GM19397 (cell line): ENCODE measurements around the gene METTL23.
"Not testable (repeated sequence)": the region's sequence is repeated elsewhere in the genome, so short reads cannot be mapped to it uniquely, and the experiment has no call there.

Experiments
- ATAC-seq: cut with Tn5 transposase; IDR thresholded peaks from one replicate; pipeline ENCODE4 v1.9.1; 2021; ENCODE audit warnings: mild to moderate bottlenecking, moderate library complexity; ENCODE audit not compliant: unreplicated experiment

Gene METTL23

GRCh38 chr17:76695059-76695831 is 31.4 kb upstream of the METTL23 start:
- ATAC-seq, result no peak

GRCh38 chr17:76696763-76697701 is 29.6 kb upstream of the METTL23 start:
- no peak for ATAC-seq

- no peak for ATAC-seq
Observed at GRCh38 chr17:76697702-76698465, 28.8 kb upstream of the METTL23 start.

GRCh38 chr17:76698466-76698977 is 28.1 kb upstream of the METTL23 start:
- not testable (repeated sequence) for ATAC-seq

- no peak for ATAC-seq
Observed at GRCh38 chr17:76700270-76700616, 26.4 kb upstream of the METTL23 start.

GRCh38 chr17:76700617-76701470 is 25.8 kb upstream of the METTL23 start:
- ATAC-seq, result no peak

- ATAC-seq, result no peak
Observed at GRCh38 chr17:76701471-76701967, 25.1 kb upstream of the METTL23 start.

GRCh38 chr17:76702076-76702475 is 24.6 kb upstream of the METTL23 start:
- ATAC-seq, result no peak

GRCh38 chr17:76702941-76703637 is 23.6 kb upstream of the METTL23 start:
- ATAC-seq, result no peak

GRCh38 chr17:76704805-76705204 is 21.8 kb upstream of the METTL23 start:
- no peak for ATAC-seq

- no peak for ATAC-seq
Observed at GRCh38 chr17:76706817-76707216, 19.8 kb upstream of the METTL23 start.

GRCh38 chr17:76707985-76708807 is 18.4 kb upstream of the METTL23 start:
- ATAC-seq, result no peak

- ATAC-seq, result no peak
Observed at GRCh38 chr17:76709077-76709950, 17.3 kb upstream of the METTL23 start.

- not testable (repeated sequence) for ATAC-seq
Observed at GRCh38 chr17:76709951-76710862, 16.4 kb upstream of the METTL23 start.

GRCh38 chr17:76710863-76711611 is 15.6 kb upstream of the METTL23 start, which contains the start of gene MXRA7:
Gene MXRA7 (minus strand): TSS chr17:76710965. CDS start chr17:76710946, 19 bp downstream.
- ATAC-seq, result no peak

- not testable (repeated sequence) for ATAC-seq
Observed at GRCh38 chr17:76712321-76712720, 14.3 kb upstream of the METTL23 start.
